GM10266 (cell line): ENCODE measurements around the gene OBSCN.
A peak's percentile ranks its signal among the peaks of the same experiment; 100 is the strongest.

Experiments used
- DNase-seq: peaks from one replicate; pipeline ENCODE4 v3.0.0; 2012; ENCODE audit errors: extremely low spot score
- CTCF ChIP-seq: IDR thresholded peaks from 2 replicates; pipeline ENCODE4 v1.5.1; 2012; ENCODE audit warnings: mild to moderate bottlenecking, low read depth; ENCODE audit not compliant: control insufficient read depth, insufficient read depth; ENCODE audit errors: missing control alignments

OBSCN gene

DNA sequence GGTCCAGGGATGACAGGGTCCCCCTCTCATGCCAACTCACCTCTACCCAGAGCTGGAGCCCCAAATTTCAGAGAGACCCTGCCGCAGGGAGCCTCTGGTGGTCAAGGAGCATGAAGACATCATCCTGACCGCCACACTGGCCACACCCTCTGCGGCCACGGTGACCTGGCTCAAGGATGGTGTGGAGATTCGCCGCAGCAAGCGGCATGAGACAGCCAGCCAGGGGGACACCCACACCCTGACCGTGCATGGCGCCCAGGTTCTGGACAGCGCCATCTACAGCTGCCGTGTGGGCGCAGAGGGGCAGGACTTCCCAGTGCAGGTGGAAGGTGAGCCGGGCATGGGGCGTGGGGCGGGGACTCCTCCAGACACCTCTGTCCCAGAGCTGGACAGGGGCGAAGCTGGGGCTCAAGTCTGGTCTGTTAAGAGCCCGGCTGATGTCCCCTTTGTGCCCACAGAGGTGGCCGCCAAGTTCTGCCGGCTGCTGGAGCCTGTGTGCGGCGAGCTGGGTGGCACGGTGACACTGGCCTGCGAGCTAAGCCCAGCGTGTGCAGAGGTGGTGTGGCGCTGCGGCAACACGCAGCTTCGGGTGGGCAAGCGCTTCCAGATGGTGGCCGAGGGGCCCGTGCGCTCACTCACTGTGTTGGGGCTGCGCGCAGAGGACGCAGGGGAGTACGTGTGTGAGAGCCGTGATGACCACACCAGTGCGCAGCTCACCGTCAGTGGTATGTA is 66.0 kb downstream of the OBSCN start:
- no peak for TF ChIP-seq CTCF
- no peak for DNase-seq

DNA sequence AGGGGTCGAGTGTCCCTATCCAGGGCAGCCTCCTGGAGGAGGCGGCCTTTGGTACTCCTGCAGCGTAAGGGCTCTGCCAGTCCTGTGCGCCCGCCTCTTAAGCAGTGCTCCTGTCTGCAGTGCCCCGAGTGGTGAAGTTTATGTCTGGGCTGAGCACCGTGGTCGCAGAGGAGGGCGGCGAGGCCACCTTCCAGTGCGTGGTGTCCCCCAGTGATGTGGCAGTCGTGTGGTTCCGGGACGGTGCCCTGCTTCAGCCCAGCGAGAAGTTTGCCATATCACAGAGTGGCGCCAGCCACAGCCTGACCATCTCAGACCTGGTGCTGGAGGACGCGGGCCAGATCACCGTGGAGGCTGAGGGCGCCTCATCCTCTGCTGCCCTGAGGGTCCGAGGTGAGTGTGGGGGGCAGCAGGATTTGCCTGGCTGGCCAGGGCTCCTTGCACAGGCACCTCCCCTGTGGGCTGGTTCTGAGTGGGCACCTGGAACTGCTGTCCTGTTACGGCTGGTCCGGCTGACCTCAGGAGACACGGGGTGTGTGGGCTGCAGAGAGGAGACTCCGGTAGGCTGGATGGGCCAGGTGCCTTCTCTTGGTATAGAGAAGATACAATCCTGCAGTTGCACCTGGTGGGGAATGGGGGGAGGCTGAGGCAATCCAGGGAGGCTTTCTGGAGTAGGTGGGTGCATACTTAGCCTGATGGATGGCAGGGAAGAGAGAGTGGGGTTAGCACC is 66.8 kb downstream of the OBSCN start:
- DNase-seq, result no peak

GRCh38 chr1:228275179-228275429 is 67.3 kb downstream of the OBSCN start:
- no peak for DNase-seq
- no peak for TF ChIP-seq CTCF

More for the DNA sequence above, 66.8 kb downstream of the OBSCN start:
- no peak for TF ChIP-seq CTCF

DNA sequence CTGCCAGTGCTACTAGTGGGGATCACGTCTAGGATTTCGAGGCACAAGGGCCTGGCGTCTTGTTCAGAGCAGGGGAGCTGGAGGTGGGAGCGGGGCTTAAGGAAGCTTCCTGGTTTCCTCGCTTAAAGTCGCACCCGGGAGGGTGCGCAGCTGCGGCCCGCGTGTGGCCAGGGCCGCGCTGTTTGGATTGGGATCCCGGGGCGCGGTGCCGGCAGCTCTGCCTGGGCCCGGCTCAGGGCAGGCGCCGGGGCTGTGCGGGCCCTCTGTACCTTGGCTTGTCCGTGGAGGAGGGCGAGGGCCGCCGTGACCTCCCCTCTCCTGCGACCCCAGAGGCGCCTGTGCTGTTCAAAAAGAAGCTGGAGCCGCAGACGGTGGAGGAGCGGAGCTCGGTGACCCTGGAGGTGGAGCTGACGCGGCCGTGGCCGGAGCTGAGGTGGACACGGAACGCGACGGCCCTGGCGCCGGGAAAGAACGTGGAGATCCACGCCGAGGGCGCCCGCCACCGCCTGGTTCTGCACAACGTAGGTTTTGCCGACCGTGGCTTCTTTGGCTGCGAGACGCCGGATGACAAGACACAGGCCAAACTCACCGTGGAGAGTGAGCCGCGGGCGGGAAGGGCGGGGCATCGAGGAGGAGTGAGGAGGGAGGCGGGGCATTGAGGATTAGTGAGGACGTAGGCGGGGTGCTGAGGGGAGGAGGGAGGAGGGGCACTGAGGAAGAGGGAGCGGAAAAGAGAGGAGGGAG is 67.8 kb downstream of the OBSCN start:
- no peak for TF ChIP-seq CTCF
- peak; percentile 91 for DNase-seq

DNA sequence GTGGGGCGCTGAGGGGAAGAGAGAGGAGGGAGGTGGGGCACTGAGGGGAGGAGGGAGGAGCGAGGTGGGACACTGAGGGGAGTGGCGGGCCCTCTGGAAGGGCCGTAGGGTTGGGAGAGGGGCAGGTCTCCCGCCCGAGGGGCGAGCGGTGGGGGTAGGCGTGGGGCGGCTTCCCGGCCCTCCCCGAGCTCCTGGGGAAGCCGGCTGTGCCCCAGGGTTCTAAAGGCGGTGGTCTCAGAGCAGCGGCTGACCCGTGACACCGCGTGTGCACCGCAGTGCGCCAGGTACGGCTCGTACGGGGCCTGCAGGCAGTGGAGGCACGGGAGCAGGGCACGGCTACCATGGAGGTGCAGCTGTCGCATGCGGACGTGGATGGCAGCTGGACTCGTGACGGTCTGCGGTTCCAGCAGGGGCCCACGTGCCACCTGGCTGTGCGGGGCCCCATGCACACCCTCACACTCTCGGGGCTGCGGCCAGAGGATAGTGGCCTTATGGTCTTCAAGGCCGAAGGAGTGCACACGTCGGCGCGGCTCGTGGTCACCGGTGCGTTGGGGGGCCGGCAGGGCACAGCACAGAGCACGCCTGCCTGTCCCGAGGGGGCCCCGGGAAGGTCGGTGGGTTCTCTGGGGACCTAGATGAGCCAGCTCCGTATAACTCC is 68.5 kb downstream of the OBSCN start:
- no peak for TF ChIP-seq CTCF
- DNase-seq, result no peak

DNA sequence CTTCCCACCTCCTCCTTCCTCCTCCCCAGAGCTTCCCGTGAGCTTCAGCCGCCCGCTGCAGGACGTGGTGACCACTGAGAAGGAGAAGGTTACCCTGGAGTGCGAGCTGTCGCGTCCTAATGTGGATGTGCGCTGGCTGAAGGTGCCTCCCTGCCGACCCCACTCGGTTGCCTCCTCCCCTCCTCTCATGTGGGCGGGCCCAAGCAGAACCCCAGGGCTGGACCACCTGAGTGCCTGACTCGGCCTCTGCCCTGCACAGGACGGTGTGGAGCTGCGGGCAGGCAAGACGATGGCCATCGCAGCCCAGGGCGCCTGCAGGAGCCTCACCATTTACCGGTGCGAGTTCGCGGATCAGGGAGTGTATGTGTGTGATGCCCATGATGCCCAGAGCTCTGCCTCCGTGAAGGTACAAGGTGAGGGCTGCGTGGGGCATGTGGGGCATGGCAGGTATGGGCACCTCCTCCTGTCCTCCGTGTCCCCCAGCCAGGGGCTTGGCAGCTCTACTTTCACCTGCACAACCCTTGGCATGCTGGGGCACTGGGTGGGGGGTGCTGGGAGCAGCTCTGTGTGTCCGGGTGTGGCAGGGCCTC is 69.2 kb downstream of the OBSCN start:
- TF ChIP-seq CTCF, result no peak
- DNase-seq, result no peak
